GM12878 (cell line): Measurements from ENCODE around the gene APLP2.
"Not testable (repeated sequence)": the region's sequence is repeated elsewhere in the genome, so short reads cannot be mapped to it uniquely, and the experiment has no call there.

Source experiments
- MYC ChIP-seq: IDR thresholded peaks from 2 replicates; pipeline ENCODE4 v1.6.1; 2011; ENCODE audit warnings: mild to moderate bottlenecking, low read length, moderate library complexity, inconsistent platforms; ENCODE audit not compliant: insufficient read depth, insufficient replicate concordance, insufficient read length, severe bottlenecking
- TCF12 ChIP-seq: IDR thresholded peaks from 2 replicates; pipeline ENCODE4 v1.6.1; 2011; ENCODE audit warnings: low read depth, mild to moderate bottlenecking, low read length
- USF1 ChIP-seq: IDR thresholded peaks from 2 replicates; pipeline ENCODE4 v1.6.1; 2011; ENCODE audit warnings: borderline replicate concordance, low read depth, mild to moderate bottlenecking, moderate library complexity, mixed read lengths, low read length; ENCODE audit not compliant: insufficient read depth; ENCODE audit errors: extremely low read length

GRCh38 chr11:130091169-130091568 is 21.5 kb downstream of the APLP2 start:
- not testable (repeated sequence) for TF ChIP-seq MYC, USF1, TCF12
